K562 (cell line): ENCODE data around the gene RNPEPL1. TPM values are rescaled to one million over a fixed set of nuclear protein-coding genes. Genes with fewer than 3 reads are reported as not detected.

Experiments
- CREB1 ChIP-seq, 2 experiments: sonication (generic) in 1 of 2; formaldehyde crosslinking in 1 of 2; IDR thresholded peaks; 2 replicates each; pipeline versions ENCODE4 v1.6.1 to v1.8.0; 2012 to 2022; ENCODE audit warnings: inconsistent platforms in 1 of 2, mild to moderate bottlenecking in 1 of 2, missing genetic modification reagents in 1 of 2, moderate library complexity in 1 of 2
- ETV5 ChIP-seq: sonication (generic); formaldehyde crosslinking; IDR thresholded peaks from 2 replicates; pipeline ENCODE4 v1.4.0; 2020; ENCODE audit warnings: low read depth, mild to moderate bottlenecking, missing genetic modification reagents
- FOXK1 ChIP-seq: sonication (generic); formaldehyde crosslinking; IDR thresholded peaks from 2 replicates; pipeline ENCODE4 v1.8.0; 2022; ENCODE audit warnings: missing genetic modification reagents, mild to moderate bottlenecking, borderline replicate concordance
- HNRNPUL1 ChIP-seq: fragments of 200-400 bp; formaldehyde crosslinking; IDR thresholded peaks from 2 replicates; pipeline ENCODE4 v1.6.1; 2017; ENCODE audit warnings: low read length
- KAT7 ChIP-seq: sonication (generic); formaldehyde crosslinking; IDR thresholded peaks from 2 replicates; pipeline ENCODE4 v1.8.0; 2022; ENCODE audit warnings: missing genetic modification reagents, mild to moderate bottlenecking, borderline replicate concordance
- L3MBTL2 ChIP-seq: fragments of 450-650 bp; IDR thresholded peaks from 2 replicates; pipeline ENCODE4 v1.6.1; 2016; ENCODE audit warnings: mild to moderate bottlenecking, moderate library complexity
- NFIC ChIP-seq: fragments of 450-650 bp; IDR thresholded peaks from 2 replicates; pipeline ENCODE4 v1.6.1; 2017; ENCODE audit warnings: mild to moderate bottlenecking, inconsistent platforms
- POLR2B ChIP-seq: fragments of 450-650 bp; IDR thresholded peaks from 2 replicates; pipeline ENCODE4 v1.6.1; 2018; ENCODE audit warnings: low read depth; ENCODE audit not compliant: partially characterized antibody
- PTTG1 ChIP-seq: fragments of 450-650 bp; IDR thresholded peaks from 2 replicates; pipeline ENCODE4 v1.6.1; 2016; ENCODE audit warnings: low read depth, mild to moderate bottlenecking, missing genetic modification characterization, missing compliant biosample characterization
- RUNX1 ChIP-seq: sonication (generic); IDR thresholded peaks from 2 replicates; pipeline ENCODE4 v1.6.1; 2016; ENCODE audit warnings: antibody characterized with exemption, low read depth
- SPI1 ChIP-seq: IDR thresholded peaks from 2 replicates; pipeline ENCODE4 v1.6.1; 2011; ENCODE audit warnings: low read depth, low read length, control low read depth, borderline replicate concordance
- SRF ChIP-seq, 2 experiments: fragments of 250-450, 450-650 bp in 1 of 2; sonication (Bioruptor Pico) in 1 of 2; sonication (generic) in 1 of 2; formaldehyde crosslinking; IDR thresholded peaks; 2 replicates each; pipeline versions ENCODE4 v1.5.0 to v1.5.1; 2020 to 2022; ENCODE audit warnings: mild to moderate bottlenecking in 1 of 2, missing genetic modification reagents in 1 of 2
- U2AF1 ChIP-seq: fragments of 200-400 bp; formaldehyde crosslinking; optimal IDR thresholded peaks from 2 replicates; pipeline ENCODE3; 2017; ENCODE audit warnings: mild to moderate bottlenecking, low read depth, low read length, moderate library complexity
- ZNF41 ChIP-seq: fragments of 250-450 bp; sonication (Bioruptor Pico); conservative IDR thresholded peaks from 2 replicates; pipeline ENCODE4 v1.4.0; 2020; ENCODE audit warnings: mild to moderate bottlenecking
- polyA plus RNA-seq, 8 experiments: library from polyadenylated mRNA; depleted of rRNA in 4 of 8; stranded (reverse) in 5 of 8; unstranded in 3 of 8; fragments of >200 nt; fragmentation: Nextera tagmentation in 2 of 8; fragmentation: Illumina TruSeq in 1 of 8; extraction: Ambion mirVana in 2 of 8; extraction: Trizol in 1 of 8; gene quantifications; 2 replicates each; pipeline versions ENCODE4 v1.2.1 to v1.2.3, GENCODE V29; 2011 to 2014; ENCODE audit warnings: inconsistent platforms in 1 of 8, missing spikeins in 1 of 8
- total RNA-seq, 7 experiments: library from RNA; depleted of rRNA in 6 of 7; stranded (reverse); fragments of >200 nt in 6 of 7; fragmentation: Illumina TruSeq in 2 of 7; extraction: Trizol in 2 of 7; gene quantifications; 2 replicates each; pipeline versions ENCODE4 v1.2.1 to v1.2.3, GENCODE V29; 2011 to 2021; ENCODE audit warnings: low replicate concordance in 1 of 7
- TF ChIP-seq, protein P1 (sequence below): fragments of 450-650 bp; IDR thresholded peaks from 2 replicates; pipeline ENCODE4 v1.6.1; 2016; ENCODE audit warnings: mild to moderate bottlenecking
- TF ChIP-seq, protein P2 (sequence below): fragments of 200-800 bp; sonication (Bioruptor generic); IDR thresholded peaks from 2 replicates; pipeline ENCODE4 v1.6.1; 2017; ENCODE audit warnings: missing genetic modification characterization, missing compliant biosample characterization

Gene RNPEPL1
- total and polyA plus RNA-seq, 9 of the 15 experiments (the other 6 are each of a cell fraction or from before 2014, with no cell fraction given): 0.07 to 38.7 (median 5.6) TPM

DNA sequence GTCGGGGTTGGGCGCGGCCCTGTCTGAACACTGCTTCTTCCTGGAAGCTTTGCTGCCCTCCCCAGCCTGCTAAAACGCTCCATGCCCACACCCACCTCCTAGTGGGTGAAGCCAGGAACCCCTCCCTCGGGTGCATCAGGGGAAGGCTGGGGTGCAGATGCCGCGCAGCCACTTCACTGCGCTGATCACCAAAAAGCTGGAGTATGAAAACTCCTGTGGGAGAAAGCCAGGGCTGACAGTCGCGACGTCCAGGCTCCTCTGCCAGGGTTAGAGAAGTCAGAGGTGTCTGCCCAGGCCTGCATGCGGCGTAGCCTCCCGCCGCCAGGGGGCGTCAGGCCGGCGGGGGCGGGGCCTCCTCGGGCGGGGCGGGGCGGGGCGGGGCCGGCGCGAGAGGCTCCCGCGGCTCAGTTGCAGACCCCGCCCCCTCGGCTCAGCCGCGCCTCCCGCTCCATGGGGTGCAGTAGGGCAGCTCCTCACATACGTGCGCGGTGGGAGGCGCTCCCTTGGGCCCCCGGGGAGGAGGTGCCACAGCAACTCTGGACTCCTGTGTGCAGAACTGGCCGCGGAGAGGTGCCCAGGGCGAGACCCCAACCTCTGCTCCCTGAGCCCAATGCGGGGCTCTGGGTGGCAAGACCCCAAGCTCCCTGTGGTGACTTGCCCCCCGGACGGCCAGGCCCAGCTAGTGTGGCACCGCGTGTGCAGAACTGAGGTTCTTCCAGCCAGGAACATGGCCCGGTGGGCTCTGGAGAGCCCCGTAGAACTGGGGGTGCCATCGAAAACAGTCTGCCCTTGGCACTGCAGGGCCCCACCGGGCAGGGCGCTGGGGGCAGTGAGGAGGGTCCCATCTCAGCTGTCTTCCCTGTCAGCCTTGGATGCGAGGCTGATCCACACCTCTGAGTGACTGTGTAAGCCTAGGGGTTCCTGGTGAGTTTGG, 1.8 kb upstream of the RNPEPL1 start (continued):
- TF ChIP-seq PTTG1 (tag) (no peak), HNRNPUL1 (no peak), SRF (CRISPR knock-in tag; IDR thresholded peaks at IDR 0.05) (0 out of 4 replicates have a peak, but pooled peaks of 1 of the 2 experiments have one; percentile 22), RUNX1 (no peak), U2AF1 (no peak), FOXK1 (CRISPR knock-in tag) (no peak), NFIC (no peak), KAT7 (CRISPR knock-in tag) (no peak), ZNF41 (CRISPR knock-in tag) (no peak), POLR2B (peak; percentile 43), SPI1 (no peak), ETV5 (CRISPR knock-in tag) (no peak), L3MBTL2 (no peak), CREB1 (IDR thresholded peaks at IDR 0.05) (0 out of 2 replicates have a peak, but pooled peaks have one; percentile 27), CREB1 (CRISPR knock-in tag; IDR thresholded peaks at IDR 0.05) (peak; percentile 20; the same call in 1 of the 2 replicates)
- TF ChIP-seq, protein P1, sequence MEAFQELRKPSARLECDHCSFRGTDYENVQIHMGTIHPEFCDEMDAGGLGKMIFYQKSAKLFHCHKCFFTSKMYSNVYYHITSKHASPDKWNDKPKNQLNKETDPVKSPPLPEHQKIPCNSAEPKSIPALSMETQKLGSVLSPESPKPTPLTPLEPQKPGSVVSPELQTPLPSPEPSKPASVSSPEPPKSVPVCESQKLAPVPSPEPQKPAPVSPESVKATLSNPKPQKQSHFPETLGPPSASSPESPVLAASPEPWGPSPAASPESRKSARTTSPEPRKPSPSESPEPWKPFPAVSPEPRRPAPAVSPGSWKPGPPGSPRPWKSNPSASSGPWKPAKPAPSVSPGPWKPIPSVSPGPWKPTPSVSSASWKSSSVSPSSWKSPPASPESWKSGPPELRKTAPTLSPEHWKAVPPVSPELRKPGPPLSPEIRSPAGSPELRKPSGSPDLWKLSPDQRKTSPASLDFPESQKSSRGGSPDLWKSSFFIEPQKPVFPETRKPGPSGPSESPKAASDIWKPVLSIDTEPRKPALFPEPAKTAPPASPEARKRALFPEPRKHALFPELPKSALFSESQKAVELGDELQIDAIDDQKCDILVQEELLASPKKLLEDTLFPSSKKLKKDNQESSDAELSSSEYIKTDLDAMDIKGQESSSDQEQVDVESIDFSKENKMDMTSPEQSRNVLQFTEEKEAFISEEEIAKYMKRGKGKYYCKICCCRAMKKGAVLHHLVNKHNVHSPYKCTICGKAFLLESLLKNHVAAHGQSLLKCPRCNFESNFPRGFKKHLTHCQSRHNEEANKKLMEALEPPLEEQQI: no peak
- TF ChIP-seq, protein P2, sequence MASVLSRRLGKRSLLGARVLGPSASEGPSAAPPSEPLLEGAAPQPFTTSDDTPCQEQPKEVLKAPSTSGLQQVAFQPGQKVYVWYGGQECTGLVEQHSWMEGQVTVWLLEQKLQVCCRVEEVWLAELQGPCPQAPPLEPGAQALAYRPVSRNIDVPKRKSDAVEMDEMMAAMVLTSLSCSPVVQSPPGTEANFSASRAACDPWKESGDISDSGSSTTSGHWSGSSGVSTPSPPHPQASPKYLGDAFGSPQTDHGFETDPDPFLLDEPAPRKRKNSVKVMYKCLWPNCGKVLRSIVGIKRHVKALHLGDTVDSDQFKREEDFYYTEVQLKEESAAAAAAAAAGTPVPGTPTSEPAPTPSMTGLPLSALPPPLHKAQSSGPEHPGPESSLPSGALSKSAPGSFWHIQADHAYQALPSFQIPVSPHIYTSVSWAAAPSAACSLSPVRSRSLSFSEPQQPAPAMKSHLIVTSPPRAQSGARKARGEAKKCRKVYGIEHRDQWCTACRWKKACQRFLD (CRISPR knock-in tag): 0 out of 2 replicates have a peak, but pooled peaks have one; percentile 62
- TF ChIP-seq, all 486 proteins: peak for 38
